ENCODE data around the gene ZNF496. TPM values are rescaled to one million over a fixed set of nuclear protein-coding genes. Genes with fewer than 3 reads are reported as not detected.

Gene ZNF496
- total RNA-seq, 1 experiment from 2014 or later = 66.5 TPM

DNA sequence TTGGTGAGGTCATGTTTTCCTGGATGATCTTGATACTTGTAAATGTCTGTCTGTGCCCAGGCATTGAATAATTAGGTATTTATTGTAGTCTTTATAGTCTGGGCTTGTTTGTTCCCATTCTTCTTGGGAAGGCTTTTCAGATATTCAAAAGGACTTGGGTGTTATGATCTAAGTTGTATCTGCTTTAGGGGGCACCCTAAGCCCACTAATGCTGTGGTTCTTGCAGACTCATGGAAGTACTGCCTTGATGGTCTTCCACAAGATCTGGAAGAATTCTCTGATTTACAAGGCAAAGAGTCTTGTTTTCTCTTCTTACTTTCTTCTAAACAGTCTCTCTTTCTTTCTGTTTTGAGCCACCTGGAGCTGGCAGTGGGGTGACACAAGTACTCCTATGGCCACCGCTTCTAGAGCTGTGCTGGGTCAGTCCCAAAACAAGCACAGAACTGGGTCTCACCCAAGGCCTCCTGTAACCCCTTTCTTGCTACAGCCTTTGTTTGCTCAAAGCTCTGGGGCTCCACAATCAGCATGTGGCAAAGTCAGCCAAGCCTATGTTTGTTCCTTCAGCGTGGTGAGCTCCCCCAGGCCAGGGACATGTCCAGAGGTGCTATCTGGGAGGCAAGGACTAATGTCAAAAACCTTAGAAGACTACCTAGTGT lies 63.1 kb downstream of the ZNF496 start:
- Histone ChIP-seq H2BK120ac (ENCODE audit: low read depth, low read length, poor library complexity, severe bottlenecking) (no peak overlapping the region), H3K14ac (ENCODE audit: insufficient read depth, low read length) (no peak overlapping the region), H3K79me1 (ENCODE audit: insufficient read depth, low read depth, low read length, poor library complexity, severe bottlenecking) (no peaks in the 10 kb centered on the region), H3K4ac (ENCODE audit: low read depth, low read length) (no peak overlapping the region), H4K20me1 (ENCODE audit: control insufficient read depth, insufficient read depth, insufficient read length) (no peaks in the 10 kb centered on the region), H3K56ac (ENCODE audit: insufficient read length, low read depth, low read length) (no peak overlapping the region), H2BK15ac (ENCODE audit: low read depth, low read length) (no peak overlapping the region), H2BK20ac (ENCODE audit: low read depth, low read length, poor library complexity, severe bottlenecking) (no peak overlapping the region), H3T11ph (ENCODE audit: low read length) (no peak overlapping the region), H3K23ac (ENCODE audit: insufficient read length, low read depth, low read length) (no peak overlapping the region), H2AK5ac (ENCODE audit: insufficient read length, low read length) (no peak overlapping the region), H4K8ac (replicated peaks; ENCODE audit: insufficient read length, low read depth, low read length) (no peak overlapping the region), H2BK5ac (ENCODE audit: insufficient read length, low read length) (no peak overlapping the region), H3K23me2 (ENCODE audit: insufficient read length, low read depth, low read length, poor library complexity, severe bottlenecking) (no peaks in the 10 kb centered on the region), H2BK12ac (ENCODE audit: insufficient read length, low read depth, low read length) (no peak overlapping the region), H3K27me3 (ENCODE audit: insufficient read depth, low read length) (no peaks in the 10 kb centered on the region), H3K4me2 (ENCODE audit: insufficient read depth, insufficient read length, low read length) (no peak overlapping the region), H4K5ac (ENCODE audit: insufficient read length, low read depth, low read length) (no peak overlapping the region), H3K79me2 (ENCODE audit: insufficient read depth, low read length) (no peaks in the 10 kb centered on the region), H2AFZ (ENCODE audit: low read length) (no peak overlapping the region), H3K18ac (ENCODE audit: insufficient read length, low read depth, low read length) (no peak overlapping the region), H4K91ac (ENCODE audit: insufficient read length, low read depth, low read length) (no peak overlapping the region), H3K9ac (ENCODE audit: extremely low read depth, insufficient read length, low read length) (no peak overlapping the region), H3K9me3 (ENCODE audit: control insufficient read depth, low read depth, low read length) (peaks cover 7% of the 10 kb centered on the region), H3K4me1 (ENCODE audit: insufficient read depth, low read length) (no peaks in the 10 kb centered on the region; the same call in 1 of the 2 replicates), H3K27ac (ENCODE audit: insufficient read length, low read depth, low read length) (no peak overlapping the region)
- H3K27ac Mint-ChIP-seq = no peak overlapping the region
- H3K9me3 Mint-ChIP-seq = peaks cover 25% of the 10 kb centered on the region in 2 experiments
- H3K4me1 Mint-ChIP-seq = peaks cover 3 to 4% of the 10 kb centered on the region in 2 experiments; a peak in 2 of 4 replicates
- H3K36me3 Mint-ChIP-seq (ENCODE audit: insufficient read depth in 1 of 3, low read depth in 3 of 3) = peaks cover 8 to 16% (median 11%) of the 10 kb centered on the region in 3 experiments
- DNase-seq = no peak
- TF ChIP-seq, protein P1, sequence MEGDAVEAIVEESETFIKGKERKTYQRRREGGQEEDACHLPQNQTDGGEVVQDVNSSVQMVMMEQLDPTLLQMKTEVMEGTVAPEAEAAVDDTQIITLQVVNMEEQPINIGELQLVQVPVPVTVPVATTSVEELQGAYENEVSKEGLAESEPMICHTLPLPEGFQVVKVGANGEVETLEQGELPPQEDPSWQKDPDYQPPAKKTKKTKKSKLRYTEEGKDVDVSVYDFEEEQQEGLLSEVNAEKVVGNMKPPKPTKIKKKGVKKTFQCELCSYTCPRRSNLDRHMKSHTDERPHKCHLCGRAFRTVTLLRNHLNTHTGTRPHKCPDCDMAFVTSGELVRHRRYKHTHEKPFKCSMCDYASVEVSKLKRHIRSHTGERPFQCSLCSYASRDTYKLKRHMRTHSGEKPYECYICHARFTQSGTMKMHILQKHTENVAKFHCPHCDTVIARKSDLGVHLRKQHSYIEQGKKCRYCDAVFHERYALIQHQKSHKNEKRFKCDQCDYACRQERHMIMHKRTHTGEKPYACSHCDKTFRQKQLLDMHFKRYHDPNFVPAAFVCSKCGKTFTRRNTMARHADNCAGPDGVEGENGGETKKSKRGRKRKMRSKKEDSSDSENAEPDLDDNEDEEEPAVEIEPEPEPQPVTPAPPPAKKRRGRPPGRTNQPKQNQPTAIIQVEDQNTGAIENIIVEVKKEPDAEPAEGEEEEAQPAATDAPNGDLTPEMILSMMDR (conservative IDR thresholded peaks at IDR 0.05) = peak; percentile 38; the same call in 2 of the 3 replicates
- H3K4me3 Mint-ChIP-seq = no peak overlapping the region
- H3K27me3 Mint-ChIP-seq (ENCODE audit: low read depth) = peaks cover 2% of the 10 kb centered on the region
- WGBS (ENCODE audit: extremely low coverage, insufficient read length, low lambda C conversion rate) = no CpG with 5 or more reads among the region's 2 CpGs

All from H9 (cell line).